HG03097 (cell line): ENCODE data around the gene COPG2.

Experiments used
- ATAC-seq: cut with Tn5 transposase; IDR thresholded peaks from one replicate; pipeline ENCODE4 v1.9.1; 2021; ENCODE audit not compliant: unreplicated experiment, low FRiP score

The COPG2 gene

DNA sequence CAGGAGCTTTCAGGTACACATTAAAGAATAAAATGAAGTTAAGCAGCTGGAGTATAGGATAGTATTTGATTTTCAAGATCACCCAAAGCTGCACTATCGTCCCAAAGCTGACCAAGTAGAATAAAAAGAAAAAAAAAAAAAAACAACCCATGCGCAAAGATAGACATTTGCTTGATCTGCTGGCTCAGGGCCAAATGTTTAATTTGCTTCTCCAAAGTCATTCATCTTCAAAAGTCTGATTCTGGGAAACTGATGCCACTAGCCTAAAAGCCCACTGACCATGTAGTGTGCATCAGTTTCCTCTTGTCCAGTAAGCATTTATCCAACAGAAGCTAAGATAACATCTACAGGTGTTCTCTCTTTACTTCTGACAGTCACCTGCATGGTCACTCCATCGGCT lies 162.2 kb downstream of the COPG2 start:
- ATAC-seq: no peak

DNA sequence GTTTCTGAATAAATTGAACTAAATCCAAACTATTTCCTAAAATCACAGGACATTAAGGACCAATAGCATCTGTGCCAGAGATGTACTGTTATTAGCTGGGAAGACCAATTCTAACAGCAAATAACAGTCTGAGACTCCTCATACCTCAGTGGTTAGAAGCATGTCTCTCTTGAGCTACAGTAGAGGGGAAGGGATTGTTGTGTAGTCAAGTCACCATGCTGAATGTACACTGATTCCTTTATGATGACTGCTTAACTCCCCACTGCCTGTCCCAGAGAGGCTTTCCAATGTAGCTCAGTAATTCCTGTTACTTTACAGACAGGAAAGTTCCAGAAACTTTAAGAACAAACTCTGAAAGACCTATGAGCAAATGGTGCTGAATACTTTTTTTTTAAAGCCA lies 162.8 kb downstream of the COPG2 start:
- ATAC-seq: no peak

DNA sequence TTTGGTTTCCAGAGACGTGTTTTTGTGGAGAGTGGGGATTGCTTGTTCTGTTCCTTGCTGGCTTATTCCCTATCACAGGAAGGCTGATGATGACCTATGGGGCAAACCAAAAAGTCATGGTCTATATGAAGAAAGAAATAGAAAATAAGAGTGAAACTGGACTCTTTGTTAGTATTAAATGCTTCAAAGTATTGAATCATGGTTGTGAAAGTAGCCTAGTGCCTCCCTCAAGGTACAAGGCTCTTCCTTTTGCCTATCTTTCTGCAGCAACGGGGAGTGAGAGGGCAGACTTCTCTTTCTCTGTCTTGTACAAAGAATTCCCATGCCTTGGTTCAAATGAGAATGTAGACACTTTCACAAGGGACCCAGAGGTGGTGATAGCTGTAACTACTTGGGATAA lies 167.6 kb downstream of the COPG2 start:
- no peak for ATAC-seq

DNA sequence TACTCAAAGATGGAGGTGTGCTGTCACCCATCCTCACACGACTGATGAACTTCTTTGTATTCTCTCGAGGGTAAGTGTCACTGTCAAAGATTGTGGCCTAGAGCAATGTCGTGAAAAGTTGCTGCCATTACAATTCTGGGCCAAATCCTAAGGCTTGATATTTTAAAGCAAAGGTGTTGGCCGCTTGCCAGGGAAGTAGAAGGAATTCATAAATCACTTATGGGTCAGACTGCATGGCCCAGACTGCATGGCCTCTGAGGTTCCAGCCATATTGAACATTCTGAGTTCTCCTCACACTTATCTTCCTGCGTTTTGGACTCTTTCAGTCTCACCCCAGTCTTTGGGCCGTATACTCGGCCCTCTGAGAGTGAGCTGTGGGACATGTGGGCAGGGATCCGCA lies 168.1 kb downstream of the COPG2 start:
- no peak for ATAC-seq

DNA sequence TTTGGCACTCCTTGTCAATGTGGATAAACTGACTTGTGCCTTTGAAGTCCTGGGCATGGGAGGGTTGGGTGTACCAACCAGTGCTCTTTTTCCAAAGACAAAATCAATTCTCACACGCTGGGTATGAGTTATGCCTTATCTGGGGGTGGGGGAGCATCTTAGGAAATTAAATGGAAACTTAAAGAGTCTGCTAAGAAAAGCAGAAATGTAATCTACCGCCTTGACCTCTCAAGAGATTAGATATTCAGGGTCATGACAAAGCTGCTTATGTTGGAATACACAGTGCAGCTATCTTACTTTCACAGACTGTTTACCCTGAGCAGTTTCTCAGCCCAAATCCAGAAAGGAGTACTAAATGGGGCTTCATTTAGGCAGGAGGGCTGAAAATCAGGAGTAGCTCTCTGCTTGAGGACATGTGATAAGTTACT lies 174.1 kb downstream of the COPG2 start:
- no peak for ATAC-seq

DNA sequence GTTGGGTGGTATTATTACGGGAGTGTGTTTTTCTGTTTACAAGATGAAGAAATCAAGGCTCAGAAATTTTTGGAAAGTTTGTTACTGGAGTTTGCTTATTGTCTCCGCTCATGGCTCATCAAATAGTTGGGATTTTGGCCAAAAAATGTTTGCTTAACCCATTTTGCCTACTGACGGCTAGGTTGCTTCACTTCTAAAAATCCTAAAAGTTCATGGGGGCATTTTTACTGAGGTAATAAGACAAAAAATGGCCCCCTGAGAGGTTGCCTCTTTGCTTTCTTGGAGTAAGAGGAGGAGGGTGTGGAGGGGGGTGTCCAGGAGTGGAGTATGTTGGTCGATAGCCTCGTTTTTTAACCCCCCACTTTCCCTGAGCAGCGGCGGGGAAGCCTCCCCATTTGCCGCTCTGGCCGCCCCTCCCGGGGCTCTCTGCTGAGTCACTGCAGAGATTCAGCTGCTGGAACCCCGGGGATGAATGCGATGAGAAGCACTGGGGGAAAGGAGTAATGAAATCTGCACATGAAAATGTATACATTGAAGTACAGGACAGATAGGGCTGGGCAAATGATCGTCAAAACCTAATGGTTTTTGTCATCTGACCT lies 175.2 kb downstream of the COPG2 start:
- ATAC-seq: no peak

DNA sequence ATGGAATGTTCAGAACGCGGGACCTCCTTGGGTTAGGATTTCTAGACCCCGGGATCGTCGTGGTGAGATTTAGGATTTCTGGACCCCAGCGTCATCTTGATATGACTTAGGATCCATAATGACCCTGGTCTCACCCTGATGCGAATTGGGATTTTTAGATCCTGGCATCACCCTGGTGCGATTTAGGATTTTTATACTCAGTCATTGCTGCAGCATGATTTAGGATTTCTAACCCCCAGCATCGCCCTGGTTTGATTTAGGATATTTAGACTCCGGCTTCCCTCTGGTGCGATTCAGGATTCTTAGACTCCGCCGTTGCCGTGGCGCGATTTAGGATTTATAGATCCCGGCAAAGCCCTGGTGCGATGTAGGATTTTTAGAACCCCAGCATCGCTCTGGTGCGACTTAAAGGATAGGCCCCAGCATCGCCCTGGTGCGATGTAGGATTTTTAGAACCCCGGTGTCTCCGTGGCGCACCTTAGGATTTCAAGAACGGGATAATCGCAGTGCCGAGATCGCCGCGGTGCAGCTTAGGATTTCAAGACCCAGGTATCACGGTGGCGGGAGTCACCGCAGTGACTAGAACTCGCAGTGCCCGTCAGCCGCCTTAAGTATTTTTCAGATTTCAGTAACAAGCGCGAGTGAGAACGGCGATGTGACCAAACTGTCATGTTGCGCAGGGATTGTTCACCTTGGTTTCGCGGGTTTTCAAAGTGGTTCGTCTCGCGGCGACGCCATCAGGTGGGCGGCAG lies 175.8 kb downstream of the COPG2 start:
- ATAC-seq: no peak

DNA sequence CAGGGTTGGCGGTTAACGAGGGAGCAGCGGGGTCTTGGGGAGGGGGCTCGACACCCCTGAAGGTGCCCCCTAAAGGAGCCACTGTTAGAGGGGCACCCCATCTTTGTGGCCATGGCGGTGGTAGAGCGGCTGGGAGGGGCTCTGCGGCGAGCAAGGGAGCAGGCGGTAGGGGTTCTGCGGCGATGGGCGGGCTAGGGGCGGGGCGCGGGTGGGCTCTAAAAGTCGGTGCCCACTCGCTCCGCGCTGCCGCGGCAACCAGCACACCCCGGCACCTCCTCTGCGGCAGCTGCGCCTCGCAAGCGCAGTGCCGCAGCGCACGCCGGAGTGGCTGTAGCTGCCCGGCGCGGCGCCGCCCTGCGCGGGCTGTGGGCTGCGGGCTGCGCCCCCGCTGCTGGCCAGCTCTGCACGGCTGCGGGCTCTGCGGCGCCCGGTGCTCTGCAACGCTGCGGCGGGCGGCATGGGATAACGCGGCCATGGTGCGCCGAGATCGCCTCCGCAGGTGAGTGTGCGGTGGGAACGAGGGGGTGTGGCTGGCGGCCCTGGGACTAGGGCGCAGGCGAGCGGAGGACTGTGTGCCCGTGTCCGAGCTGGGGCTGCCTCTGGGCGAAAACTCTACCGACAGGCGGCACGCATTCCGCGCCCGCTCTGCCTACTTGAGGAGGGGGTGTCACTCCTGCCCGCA lies 176.6 kb downstream of the COPG2 start, which contains the start of gene MEST:
Gene MEST, plus strand, starts transcription at position 245 of the 682 bp plus-strand sequence. Its CDS starts 229 bp downstream, at position 474.
- no peak for ATAC-seq

DNA sequence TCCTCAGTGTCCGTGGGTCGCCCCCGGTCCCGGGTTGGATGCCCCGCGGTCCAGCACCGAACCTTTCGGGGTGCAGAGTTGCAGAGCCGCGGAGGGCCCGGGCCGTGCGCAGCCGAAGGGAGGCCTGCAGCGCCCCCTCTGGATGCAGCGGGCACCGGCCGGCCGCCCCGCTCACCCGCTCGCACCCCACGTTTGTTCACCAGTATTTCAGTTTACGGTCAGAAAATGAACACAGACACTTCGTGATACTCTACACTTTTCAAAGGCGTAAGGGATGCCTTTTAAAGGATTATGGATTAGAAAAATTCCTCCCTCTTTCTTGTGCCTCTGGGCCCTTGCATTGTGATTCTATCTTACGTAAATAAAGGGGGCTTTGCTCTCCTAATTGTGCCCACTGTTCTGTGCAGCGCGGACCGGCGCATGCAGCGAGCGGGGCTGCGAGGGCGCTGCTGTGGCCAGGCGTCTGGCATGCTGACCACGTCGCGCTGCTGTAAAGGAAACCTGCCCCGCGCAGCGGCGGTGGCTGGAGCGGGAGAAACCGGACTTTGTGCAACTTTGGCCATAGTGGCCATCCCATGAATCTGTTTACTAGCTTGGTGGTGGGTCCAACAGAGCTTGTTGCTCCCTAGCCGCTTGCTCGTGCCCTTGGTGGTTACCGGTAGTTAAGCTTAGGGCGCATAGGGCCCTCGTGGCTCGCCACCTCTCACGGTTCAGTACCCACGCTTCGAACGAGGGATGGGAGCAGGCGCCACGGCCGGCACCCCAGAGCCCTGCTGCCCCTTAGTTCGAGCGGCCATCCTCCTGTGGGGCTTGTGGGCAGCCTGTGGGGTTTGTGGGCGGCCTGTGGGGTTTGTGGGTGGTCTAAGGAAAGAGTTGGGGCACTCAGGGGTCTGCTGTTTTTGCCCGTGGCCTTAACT lies 177.4 kb downstream of the COPG2 start:
- ATAC-seq: no peak

DNA sequence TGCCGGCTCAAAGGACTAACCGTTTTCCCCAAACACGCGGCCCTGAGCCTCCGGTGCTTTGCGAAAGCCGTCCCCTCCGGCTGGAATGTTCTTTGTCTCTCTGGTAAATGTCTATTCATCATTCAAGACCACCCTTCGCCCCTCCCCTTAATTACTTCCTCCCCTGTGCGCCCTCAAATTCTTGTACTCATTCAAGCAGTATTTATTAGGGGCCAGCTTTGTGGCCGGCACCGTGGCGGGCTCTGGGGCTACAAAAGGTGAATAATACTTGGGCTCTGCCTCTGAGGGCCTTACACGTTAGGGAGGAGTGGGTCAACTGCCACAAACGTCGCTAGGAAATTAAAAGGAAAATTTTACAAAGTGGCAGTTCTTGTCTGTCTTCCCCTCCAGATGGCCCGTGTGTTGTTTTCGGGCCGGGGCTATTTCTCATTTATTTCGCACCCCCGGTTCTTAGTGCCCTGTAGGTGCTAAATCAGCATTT lies 178.2 kb downstream of the COPG2 start:
- no peak for ATAC-seq

DNA sequence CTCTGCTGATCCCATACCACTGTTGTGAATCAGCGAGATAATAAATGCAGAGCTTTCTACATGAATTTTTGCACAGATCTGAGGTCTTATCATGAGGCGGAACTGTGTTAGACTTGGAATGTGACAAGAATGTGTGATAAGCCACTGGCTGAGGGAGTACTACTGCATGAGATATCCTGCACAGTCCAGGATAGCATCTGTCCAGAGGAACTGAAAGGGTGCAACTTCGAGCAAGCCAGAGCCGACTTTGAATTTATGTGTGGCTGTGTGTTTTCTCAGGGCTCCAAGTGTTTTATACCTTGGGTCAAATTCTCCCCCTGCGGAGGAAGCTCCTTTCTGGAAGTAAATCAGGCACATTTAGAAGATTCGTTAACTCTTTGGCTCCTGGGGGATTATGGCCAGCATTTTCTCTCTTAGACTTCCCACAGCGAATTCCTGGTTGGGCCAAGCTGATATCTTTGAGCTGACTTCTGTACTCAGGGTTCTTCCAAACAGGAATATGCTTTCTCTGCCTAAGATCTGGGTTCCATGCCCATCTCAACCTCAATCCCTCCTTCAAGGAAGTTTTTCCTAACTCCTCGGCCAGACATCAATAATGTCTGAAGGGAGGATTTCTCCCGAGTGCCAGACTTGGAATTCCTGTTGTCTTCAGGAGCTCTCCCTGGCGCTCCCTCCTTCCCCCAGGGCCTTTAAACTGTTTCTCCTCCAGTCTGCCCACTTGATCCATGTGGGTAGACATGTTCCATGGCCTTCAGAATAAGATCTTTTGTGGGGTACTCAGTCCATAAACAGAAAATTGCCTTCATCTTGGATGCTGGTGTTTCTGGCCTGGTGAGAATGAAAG lies 179.2 kb downstream of the COPG2 start:
- no peak for ATAC-seq

DNA sequence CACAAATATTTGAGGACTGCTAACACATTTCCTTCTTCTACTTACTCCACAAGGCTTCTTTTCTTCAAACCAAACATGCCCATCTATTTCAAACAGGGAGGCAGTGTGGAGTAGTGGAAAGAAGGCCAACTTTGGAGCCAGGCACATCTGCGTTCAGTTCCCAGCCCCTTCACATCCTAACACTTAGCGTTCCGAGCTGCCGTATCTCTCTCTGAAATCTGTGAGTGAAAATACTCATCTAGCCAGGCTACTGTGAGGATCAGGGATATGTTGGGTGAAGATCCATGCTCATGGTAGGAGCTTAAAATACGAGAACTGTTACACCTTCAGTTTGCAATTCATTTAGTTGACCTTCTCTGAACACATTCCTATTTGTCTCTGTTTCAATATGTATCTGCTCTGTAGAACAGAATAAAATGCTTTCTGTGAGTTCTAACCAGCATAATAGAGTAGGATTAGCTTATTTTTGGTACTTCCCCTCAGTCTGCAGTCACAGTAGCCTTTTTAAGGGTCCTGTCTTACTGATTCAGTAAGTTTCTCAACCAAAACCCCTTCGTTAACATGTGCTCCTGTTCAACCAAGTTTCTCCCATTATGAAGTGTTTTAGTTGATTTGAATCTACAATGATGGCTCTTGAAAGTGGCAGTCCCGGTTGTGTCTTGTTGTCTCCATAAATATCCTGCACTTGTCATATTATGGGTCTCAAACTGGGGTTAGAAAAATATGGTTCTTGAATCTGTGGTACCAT lies 180.0 kb downstream of the COPG2 start:
- ATAC-seq: no peak

DNA sequence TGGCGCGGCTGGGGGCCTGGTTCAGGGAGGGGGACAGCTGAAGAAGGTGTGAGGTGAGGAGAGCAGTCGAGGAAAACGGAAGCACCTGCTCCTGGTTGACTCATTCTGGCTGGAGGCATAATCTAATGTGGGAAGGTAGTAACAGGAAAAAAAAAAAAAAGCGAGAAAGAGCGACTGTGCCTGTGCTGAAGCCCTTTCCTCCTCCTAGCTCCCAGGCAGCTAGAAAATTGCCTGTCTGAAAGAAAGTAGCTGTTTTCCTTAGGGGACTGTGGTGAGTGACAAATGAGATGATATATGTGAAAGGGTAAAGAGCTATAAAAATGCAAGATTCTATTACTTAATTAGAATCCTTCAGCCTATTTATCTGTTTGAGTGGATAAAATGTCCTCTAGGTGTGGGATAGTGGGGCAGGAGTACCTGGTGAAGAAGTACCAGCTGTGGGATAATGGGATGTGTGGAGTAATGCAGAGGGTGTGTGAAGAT lies 181.6 kb downstream of the COPG2 start:
- no peak for ATAC-seq

DNA sequence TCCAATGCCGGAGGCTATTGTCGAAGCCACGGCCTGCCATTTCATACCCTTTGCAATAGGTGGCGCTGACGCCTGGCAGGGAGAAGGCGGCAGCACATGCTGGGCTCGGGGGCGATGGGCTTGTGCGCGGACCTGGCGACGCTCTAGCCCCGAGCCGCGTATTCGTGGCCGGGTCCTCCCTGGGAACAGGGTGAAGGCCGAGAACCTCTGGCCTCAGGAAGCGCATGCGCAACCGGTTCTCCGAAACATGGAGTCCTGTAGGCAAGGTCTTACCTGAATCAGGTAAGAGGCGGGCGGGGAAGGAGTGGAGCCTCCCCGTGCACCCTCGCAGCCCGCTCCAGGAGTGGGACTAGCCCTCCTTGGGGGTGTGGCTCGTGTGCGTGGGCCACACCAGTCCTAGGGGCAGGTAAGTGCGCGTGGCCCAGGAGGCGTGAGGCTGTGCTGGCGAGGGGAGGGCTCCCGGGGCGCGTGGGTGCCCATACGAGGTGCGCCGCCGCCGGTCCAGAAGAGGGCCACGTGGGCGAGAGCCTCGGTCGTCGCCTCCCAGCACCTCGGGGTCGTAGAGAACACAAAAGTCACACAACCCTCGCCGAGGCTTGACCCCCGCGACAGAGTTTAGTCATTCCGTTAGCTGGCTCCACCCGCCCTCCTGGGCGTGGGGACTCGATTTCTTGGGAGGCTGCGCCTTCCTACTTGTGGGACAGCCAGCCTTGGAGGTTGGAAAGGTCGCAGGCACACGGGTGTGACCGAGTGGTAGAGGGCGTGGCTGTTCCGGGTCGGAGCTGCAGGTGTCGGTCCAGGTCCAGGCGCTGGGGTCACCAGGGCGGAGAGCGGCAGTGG lies 182.2 kb downstream of the COPG2 start:
- no peak for ATAC-seq

DNA sequence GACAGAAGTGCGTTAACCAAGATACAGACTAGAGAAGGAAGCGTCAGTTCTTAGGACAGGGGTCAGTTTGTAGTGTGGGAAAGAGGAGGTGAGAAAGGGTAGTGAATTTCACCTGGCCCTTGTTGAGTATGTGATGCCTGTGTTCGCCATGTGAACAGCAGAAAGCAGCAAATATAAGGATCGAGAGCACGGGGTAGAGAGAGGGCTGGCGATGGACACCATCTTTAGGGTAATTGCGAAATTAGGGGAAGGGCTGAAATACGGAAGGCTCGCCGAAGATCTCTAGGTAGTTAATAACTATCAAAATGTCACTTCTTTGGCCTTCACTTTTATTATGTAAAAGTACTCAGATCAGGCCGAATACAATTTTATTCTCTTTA lies 182.8 kb downstream of the COPG2 start:
- ATAC-seq: no peak

DNA sequence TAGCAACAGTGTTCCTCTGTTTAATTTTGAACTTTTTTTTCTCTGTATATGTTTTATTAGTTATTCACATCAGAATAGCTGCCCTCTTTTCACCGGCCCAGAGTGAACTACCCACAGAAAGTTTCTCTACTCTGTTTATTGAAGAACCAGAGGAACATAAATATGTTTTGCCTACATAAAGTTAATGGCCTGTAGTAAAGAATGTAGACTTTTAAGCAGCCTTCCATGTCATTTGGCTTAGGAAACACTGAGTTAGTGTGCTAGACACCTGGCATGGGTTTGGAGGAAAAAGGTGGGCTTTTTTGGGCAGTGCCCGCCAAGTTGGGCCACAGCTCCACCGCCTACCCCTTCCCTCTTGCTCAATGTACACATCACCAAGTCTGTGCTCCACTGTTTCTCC lies 185.5 kb downstream of the COPG2 start:
- no peak for ATAC-seq

DNA sequence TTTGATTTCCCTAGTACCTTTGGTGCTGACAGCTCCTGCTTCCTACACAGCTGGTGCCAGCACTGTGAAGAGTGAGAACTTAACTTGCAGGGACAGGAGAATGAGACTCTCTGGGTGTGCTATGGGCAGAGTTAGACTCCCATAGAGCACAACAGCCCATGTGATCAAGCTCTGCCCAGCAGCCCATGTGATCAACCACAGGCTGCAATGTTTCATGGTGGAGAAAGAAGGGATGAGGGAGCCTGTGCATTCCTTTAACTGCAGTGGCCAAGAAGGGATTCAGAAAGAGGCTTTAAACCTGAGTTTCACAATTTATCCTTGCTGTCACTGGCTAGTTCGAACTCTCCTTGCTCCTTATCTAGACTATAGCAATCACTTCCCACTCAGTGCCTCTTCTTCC lies 186.7 kb downstream of the COPG2 start:
- ATAC-seq: no peak
